ENCODE measurements around the gene CEBPE.

The CEBPE gene

GRCh38 chr14:23074906-23075305 lies 44.1 kb downstream of the CEBPE start:
- no peak for DNase-seq

- no peak for DNase-seq
Observed at GRCh38 chr14:23071921-23072539, 47.0 kb downstream of the CEBPE start.

- peak; percentile 81 for DNase-seq
Observed at GRCh38 chr14:23071244-23071920, 47.7 kb downstream of the CEBPE start.

- DNase-seq = no peak
Observed at GRCh38 chr14:23070262-23071129, 48.6 kb downstream of the CEBPE start.

- no peak for DNase-seq
Observed at GRCh38 chr14:23069413-23069806, 49.6 kb downstream of the CEBPE start.

GRCh38 chr14:23068789-23069412 lies 50.2 kb downstream of the CEBPE start:
- DNase-seq = peak; percentile 84

- no peak for DNase-seq
Observed at GRCh38 chr14:23067847-23068788, 50.9 kb downstream of the CEBPE start.

Measured in CD4-positive, alpha-beta T cell treated with Interleukin-12 subunit alpha and Interleukin-12 subunit beta, for 1 hour (primary cell).